ENCODE results near the gene ORAI3. TPM values are rescaled to one million over a fixed set of nuclear protein-coding genes. Genes with fewer than 3 reads are reported as not detected.

The ORAI3 gene
- total and polyA plus RNA-seq, 2 of the 13 experiments (the other 11 are each of a cell fraction or from before 2014, with no cell fraction given) = 11.4 to 32.0 TPM

- TF ChIP-seq MAFK (conservative IDR thresholded peaks at IDR 0.05 in 1 of 2, IDR thresholded peaks at IDR 0.05 in 1 of 2; ENCODE audit: low read length in 2 of 2) (peak in 1 of 2 experiments; percentile 35; a peak in 1 of 4 replicates), SMAD9 (CRISPR knock-in tag; IDR thresholded peaks at IDR 0.05) (no peak), ZNF253 (CRISPR knock-in tag; IDR thresholded peaks at IDR 0.05; ENCODE audit: borderline replicate concordance) (no peak), POGZ (CRISPR knock-in tag; IDR thresholded peaks at IDR 0.05) (0 out of 2 replicates have a peak, but pooled peaks have one; percentile 33), ZNF737 (CRISPR knock-in tag; IDR thresholded peaks at IDR 0.05; ENCODE audit: borderline replicate concordance) (no peak), ZKSCAN8 (CRISPR knock-in tag; IDR thresholded peaks at IDR 0.05; ENCODE audit: borderline replicate concordance) (no peak), RBFOX2 (IDR thresholded peaks at IDR 0.05; ENCODE audit: low read depth, low read length) (no peak), CERS6 (CRISPR knock-in tag; IDR thresholded peaks at IDR 0.05) (no peak), ZFP36L1 (CRISPR knock-in tag; IDR thresholded peaks at IDR 0.05) (0 out of 2 replicates have a peak, but pooled peaks have one; percentile 25), JUND (CRISPR knock-in tag; IDR thresholded peaks at IDR 0.05) (no peak), ZNF740 (CRISPR knock-in tag; IDR thresholded peaks at IDR 0.05) (peak; percentile 53; the same call in 1 of the 2 replicates), TRIM24 (CRISPR knock-in tag; IDR thresholded peaks at IDR 0.05) (no peak), CC2D1A (CRISPR knock-in tag; IDR thresholded peaks at IDR 0.05) (no peak), ZNF33A (CRISPR knock-in tag; IDR thresholded peaks at IDR 0.05; ENCODE audit: borderline replicate concordance) (no peak), ZNF564 (CRISPR knock-in tag; IDR thresholded peaks at IDR 0.05) (0 out of 2 replicates have a peak, but pooled peaks have one; percentile 21), ZNF256 (CRISPR knock-in tag; conservative IDR thresholded peaks at IDR 0.05) (no peak; the same call in 1 of the 2 replicates), MAFG (CRISPR knock-in tag; IDR thresholded peaks at IDR 0.05) (no peak), TCF7L2 (IDR thresholded peaks at IDR 0.05; ENCODE audit: low read depth, low read length) (no peak), CEBPG (CRISPR knock-in tag; IDR thresholded peaks at IDR 0.05) (no peak), TEAD3 (CRISPR knock-in tag; optimal IDR thresholded peaks at IDR 0.05; ENCODE audit: borderline replicate concordance) (peak; percentile 75), ZNF781 (CRISPR knock-in tag; IDR thresholded peaks at IDR 0.05; ENCODE audit: borderline replicate concordance, not compliant biosample characterization) (no peak), ELF1 (CRISPR knock-in tag; IDR thresholded peaks at IDR 0.05) (no peak; the same call in none of the 2 replicates), ZNF775 (CRISPR knock-in tag; IDR thresholded peaks at IDR 0.05; ENCODE audit: borderline replicate concordance) (no peak), TBX2 (CRISPR knock-in tag; IDR thresholded peaks at IDR 0.05; ENCODE audit: borderline replicate concordance) (peak; percentile 66), KLF12 (CRISPR knock-in tag; IDR thresholded peaks at IDR 0.05; ENCODE audit: borderline replicate concordance) (no peak), ZBTB8A (CRISPR knock-in tag; IDR thresholded peaks at IDR 0.05; ENCODE audit: borderline replicate concordance, low read depth) (no peak), RCOR2 (CRISPR knock-in tag; IDR thresholded peaks at IDR 0.05) (peak; percentile 94; the same call in 1 of the 2 replicates), ZNF234 (CRISPR knock-in tag; conservative IDR thresholded peaks at IDR 0.05) (no peak), ZNF296 (CRISPR knock-in tag; conservative IDR thresholded peaks at IDR 0.05) (no peak), KDM4B (CRISPR knock-in tag; IDR thresholded peaks at IDR 0.05) (no peak), KMT2B (CRISPR knock-in tag; IDR thresholded peaks at IDR 0.05) (no peak)
Measured at GRCh38 chr16:30956601-30957455, 8.0 kb downstream of the ORAI3 start (continued).
